GM10266 (cell line): ENCODE data around the gene ZBTB8OS.

ENCODE experiments used
- DNase-seq: peaks from one replicate; pipeline ENCODE4 v3.0.0; 2012; ENCODE audit errors: extremely low spot score
- CTCF ChIP-seq: IDR thresholded peaks from 2 replicates; pipeline ENCODE4 v1.5.1; 2012; ENCODE audit warnings: mild to moderate bottlenecking, low read depth; ENCODE audit not compliant: control insufficient read depth, insufficient read depth; ENCODE audit errors: missing control alignments

The ZBTB8OS gene

GRCh38 chr1:32600034-32600433, 50.3 kb downstream of the ZBTB8OS start:
- no peak for DNase-seq
- no peak for TF ChIP-seq CTCF

GRCh38 chr1:32592943-32593342, 57.4 kb downstream of the ZBTB8OS start:
- no peak for DNase-seq
- TF ChIP-seq CTCF, result no peak

DNA sequence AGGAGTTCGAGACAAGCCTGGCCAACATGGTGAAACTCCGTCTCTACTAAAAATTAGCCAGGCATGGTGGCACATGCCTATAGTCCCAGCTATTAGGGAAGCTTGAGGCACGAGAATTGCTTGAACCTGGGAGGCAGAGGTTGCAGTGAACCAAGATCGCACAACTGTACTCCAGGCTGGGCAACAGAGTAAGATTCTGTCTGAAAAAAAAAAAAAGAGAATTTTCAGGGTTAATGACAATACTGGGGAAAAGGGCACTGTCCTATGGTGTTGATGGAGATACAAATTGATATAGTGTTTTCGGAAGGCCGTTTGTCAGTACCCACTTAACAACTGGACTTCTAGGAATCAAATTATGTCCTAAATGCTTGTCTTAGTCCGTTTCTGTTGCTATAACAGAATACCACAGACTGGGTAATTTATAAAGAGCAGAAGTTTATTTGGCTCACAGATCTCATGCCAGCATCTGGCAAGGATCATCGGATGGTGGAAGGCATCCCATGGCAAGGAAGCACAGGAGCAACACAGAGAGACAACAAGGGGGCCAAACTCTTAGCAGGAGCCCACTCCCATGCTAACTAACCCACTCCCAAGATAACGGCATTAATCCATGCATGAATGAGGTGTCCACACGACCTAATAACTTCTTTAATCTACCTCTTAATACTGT, 69.9 kb downstream of the ZBTB8OS start:
- no peak for TF ChIP-seq CTCF
- DNase-seq, result no peak
